Choroid plexus epithelial cell (primary cell): ENCODE measurements around the gene GOLGA7B.

ENCODE experiments used
- DNase-seq: peaks from one replicate; pipeline ENCODE4 v3.0.0-alpha.2; 2010; ENCODE audit warnings: low read depth
- H3K4me3 ChIP-seq: 2 replicates; pipeline ENCODE4 v1.5.1; 2011; ENCODE audit warnings: low read depth, mild to moderate bottlenecking, control low read depth, low read length, moderate library complexity
- TF ChIP-seq, protein P1 (sequence below): conservative IDR thresholded peaks from 2 replicates; pipeline ENCODE4 v1.5.1; 2011; ENCODE audit warnings: low read depth, mild to moderate bottlenecking, control low read depth, inconsistent platforms, low read length, moderate library complexity

Gene GOLGA7B

GRCh38 chr10:97811958-97812357 lies 37.7 kb upstream of the GOLGA7B start:
- DNase-seq = no peak
- TF ChIP-seq, protein P1, sequence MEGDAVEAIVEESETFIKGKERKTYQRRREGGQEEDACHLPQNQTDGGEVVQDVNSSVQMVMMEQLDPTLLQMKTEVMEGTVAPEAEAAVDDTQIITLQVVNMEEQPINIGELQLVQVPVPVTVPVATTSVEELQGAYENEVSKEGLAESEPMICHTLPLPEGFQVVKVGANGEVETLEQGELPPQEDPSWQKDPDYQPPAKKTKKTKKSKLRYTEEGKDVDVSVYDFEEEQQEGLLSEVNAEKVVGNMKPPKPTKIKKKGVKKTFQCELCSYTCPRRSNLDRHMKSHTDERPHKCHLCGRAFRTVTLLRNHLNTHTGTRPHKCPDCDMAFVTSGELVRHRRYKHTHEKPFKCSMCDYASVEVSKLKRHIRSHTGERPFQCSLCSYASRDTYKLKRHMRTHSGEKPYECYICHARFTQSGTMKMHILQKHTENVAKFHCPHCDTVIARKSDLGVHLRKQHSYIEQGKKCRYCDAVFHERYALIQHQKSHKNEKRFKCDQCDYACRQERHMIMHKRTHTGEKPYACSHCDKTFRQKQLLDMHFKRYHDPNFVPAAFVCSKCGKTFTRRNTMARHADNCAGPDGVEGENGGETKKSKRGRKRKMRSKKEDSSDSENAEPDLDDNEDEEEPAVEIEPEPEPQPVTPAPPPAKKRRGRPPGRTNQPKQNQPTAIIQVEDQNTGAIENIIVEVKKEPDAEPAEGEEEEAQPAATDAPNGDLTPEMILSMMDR = no peak
- H3K4me3 ChIP-seq = no peak overlapping the region

DNA sequence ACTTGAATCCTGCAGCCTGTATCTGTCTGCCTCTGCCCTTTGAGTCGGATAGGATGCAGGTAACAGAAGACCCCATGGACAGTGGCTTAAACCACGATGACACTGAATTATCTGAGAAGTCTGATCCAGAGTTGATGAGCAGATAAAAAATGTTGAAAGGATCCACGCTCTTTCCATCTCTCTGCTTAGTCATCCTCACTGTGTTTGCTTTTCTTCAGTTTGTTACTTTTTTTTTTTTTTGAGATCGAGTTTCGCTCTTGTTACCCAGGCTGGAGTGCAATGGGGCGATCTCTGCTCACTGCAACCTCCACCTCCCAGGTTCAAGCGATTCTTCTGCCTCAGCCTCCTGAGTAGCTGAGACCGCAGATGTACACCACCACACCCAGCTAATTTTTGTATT lies 36.9 kb upstream of the GOLGA7B start:
- TF ChIP-seq, protein P1 = no peak
- H3K4me3 ChIP-seq = no peak overlapping the region
- DNase-seq = no peak

- DNase-seq = no peak
Observed at GRCh38 chr10:97813311-97813710, 36.3 kb upstream of the GOLGA7B start.

GRCh38 chr10:97814996-97815395 lies 34.6 kb upstream of the GOLGA7B start:
- no peak for DNase-seq
- TF ChIP-seq, protein P1 = no peak
- no peak overlapping the region for H3K4me3 ChIP-seq

More at GRCh38 chr10:97813311-97813710, 36.3 kb upstream of the GOLGA7B start:
- no peak overlapping the region for H3K4me3 ChIP-seq
- TF ChIP-seq, protein P1 = no peak

DNA sequence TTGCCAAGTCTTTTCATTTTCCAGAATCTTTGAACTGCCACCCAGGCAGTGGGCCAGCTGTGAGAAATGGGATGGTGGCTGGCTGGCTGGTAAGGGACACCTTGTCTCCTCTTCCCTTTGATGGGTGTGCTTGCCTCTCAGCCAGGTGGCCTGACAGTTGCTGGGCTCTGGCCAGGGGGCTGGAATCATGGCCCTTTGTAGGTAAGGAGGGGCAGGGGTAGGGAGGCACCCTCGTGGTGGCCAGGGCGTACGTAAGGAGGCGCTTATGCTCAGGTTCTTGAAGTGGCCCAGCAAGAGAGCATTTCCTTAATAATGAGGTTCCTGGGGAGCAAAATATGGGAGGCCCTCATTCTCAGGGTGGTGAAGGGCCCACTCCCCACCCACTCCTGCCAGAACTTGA lies 33.0 kb upstream of the GOLGA7B start:
- TF ChIP-seq, protein P1 = no peak
- no peak overlapping the region for H3K4me3 ChIP-seq
- DNase-seq = no peak

DNA sequence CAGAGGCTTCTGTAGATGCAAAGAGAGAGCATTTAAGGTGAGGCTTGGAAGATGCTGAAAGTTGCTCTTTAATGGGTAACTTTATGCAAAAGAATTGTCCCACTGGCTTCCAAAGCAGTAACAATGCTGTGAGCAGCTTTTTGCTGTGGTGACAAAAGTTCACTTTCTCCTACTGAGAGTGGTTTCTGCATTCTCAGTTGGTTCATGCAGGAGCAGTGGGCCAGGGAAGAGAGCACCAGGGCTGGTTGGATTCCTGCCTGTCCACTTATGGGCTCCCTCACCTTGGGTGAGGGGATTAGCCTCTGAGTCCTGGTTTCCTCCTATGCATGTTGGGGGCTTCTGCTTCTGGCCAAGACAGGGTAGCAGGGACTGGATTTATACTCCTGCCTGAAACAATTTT lies 31.1 kb upstream of the GOLGA7B start:
- TF ChIP-seq, protein P1 = no peak
- DNase-seq = no peak

GRCh38 chr10:97820096-97820704 lies 29.4 kb upstream of the GOLGA7B start:
- H3K4me3 ChIP-seq = no peak overlapping the region
- DNase-seq = no peak
- TF ChIP-seq, protein P1 = no peak

More for the DNA sequence above, 31.1 kb upstream of the GOLGA7B start:
- no peak overlapping the region for H3K4me3 ChIP-seq
